Calu3 (cell line): ENCODE results near the gene PRKN. TPM values are rescaled to one million over a fixed set of nuclear protein-coding genes. Genes with fewer than 3 reads are reported as not detected.

Experiments
- BruUV-seq: library from RNA; stranded (reverse); fragments of 400-500 nt; replicated peaks from 2 replicates; lab custom pipeline; 2021; lab: Mats Ljungman, UMichigan
- CTCF ChIA-PET: fragments of 300-600 bp; sonication (Branson Sonifier 250); formaldehyde crosslinking; loops from one replicate; lab custom pipeline; 2022; ENCODE audit warnings: antibody characterized with exemption; lab: Charles Lee
- DNase-seq: peaks from one replicate; pipeline ENCODE4 v3.0.0; 2022
- H3K27ac Mint-ChIP-seq: one replicate; pipeline ENCODE4 v1.8.0; 2022; ENCODE audit warnings: mixed read lengths; ENCODE audit not compliant: unreplicated experiment
- H3K27me3 Mint-ChIP-seq: one replicate; pipeline ENCODE4 v1.8.0; 2022; ENCODE audit warnings: mixed read lengths; ENCODE audit not compliant: unreplicated experiment
- H3K36me3 Mint-ChIP-seq: one replicate; pipeline ENCODE4 v1.8.0; 2022; ENCODE audit warnings: mild to moderate bottlenecking, moderate library complexity, mixed read lengths; ENCODE audit not compliant: insufficient read depth, unreplicated experiment
- H3K4me1 Mint-ChIP-seq: one replicate; pipeline ENCODE4 v1.8.0; 2022; ENCODE audit warnings: mild to moderate bottlenecking, low read depth, mixed read lengths; ENCODE audit not compliant: unreplicated experiment
- H3K4me3 Mint-ChIP-seq: one replicate; pipeline ENCODE4 v1.8.0; 2022; ENCODE audit warnings: mild to moderate bottlenecking, low read depth, moderate library complexity, mixed read lengths; ENCODE audit not compliant: unreplicated experiment
- H3K9me3 Mint-ChIP-seq: one replicate; pipeline ENCODE4 v1.8.0; 2022; ENCODE audit warnings: low read depth, mixed read lengths; ENCODE audit not compliant: unreplicated experiment
- CTCF ChIP-seq: fragments of 200-600 bp; IDR thresholded peaks from one replicate; pipeline ENCODE4 v1.8.0; 2022; ENCODE audit warnings: antibody characterized with exemption; ENCODE audit not compliant: unreplicated experiment
- intact Hi-C: fragments of 100-400 bp; cut with micrococcal nuclease; formaldehyde crosslinking; loops from one replicate; pipeline ENCODE4 v1.10.0; 2022; ENCODE audit not compliant: unreplicated experiment
- total RNA-seq: library from RNA; stranded (reverse); gene quantifications from 2 replicates; pipeline ENCODE4 v1.2.3, GENCODE V29; 2022

Gene PRKN
- total RNA-seq, 1 experiment from 2014 or later = 3.8 TPM

GRCh38 chr6:161961046-161961445 is 766.5 kb downstream of the PRKN start:
- H3K4me1 Mint-ChIP-seq = no peaks in the 10 kb centered on the region
- no peak overlapping the region for H3K27ac Mint-ChIP-seq
- intact Hi-C loops = no loop called here

GRCh38 chr6:161959072-161959471 is 768.5 kb downstream of the PRKN start:
- no peaks in the 10 kb centered on the region for H3K27me3 Mint-ChIP-seq
- H3K36me3 Mint-ChIP-seq = no peaks in the 10 kb centered on the region
- CTCF ChIA-PET = no interaction called here
- no peak for TF ChIP-seq CTCF
- BruUV-seq = no TSS peak
- H3K4me1 Mint-ChIP-seq = no peaks in the 10 kb centered on the region
- H3K4me3 Mint-ChIP-seq = no peak overlapping the region
- DNase-seq = no peak
- intact Hi-C loops = no loop called here
- no peaks in the 10 kb centered on the region for H3K9me3 Mint-ChIP-seq
- no peak overlapping the region for H3K27ac Mint-ChIP-seq

More at GRCh38 chr6:161961046-161961445, 766.5 kb downstream of the PRKN start:
- BruUV-seq = no TSS peak
- Mint-ChIP-seq H3K36me3 (no peaks in the 10 kb centered on the region), H3K9me3 (no peaks in the 10 kb centered on the region), H3K27me3 (no peaks in the 10 kb centered on the region), H3K4me3 (no peak overlapping the region)
- TF ChIP-seq CTCF = no peak
- CTCF ChIA-PET = no interaction called here
- DNase-seq = no peak

- BruUV-seq = no TSS peak
- CTCF ChIA-PET = no interaction called here
- H3K4me3 Mint-ChIP-seq = no peak overlapping the region
Measured at GRCh38 chr6:161956082-161956481, 771.5 kb downstream of the PRKN start.

GRCh38 chr6:161954699-161955276 is 772.8 kb downstream of the PRKN start:
- TF ChIP-seq CTCF = no peak
- no peak overlapping the region for H3K4me3 Mint-ChIP-seq
- no peak for DNase-seq
- H3K4me1 Mint-ChIP-seq = no peaks in the 10 kb centered on the region
- BruUV-seq = no TSS peak
- H3K27me3 Mint-ChIP-seq = no peaks in the 10 kb centered on the region
- H3K9me3 Mint-ChIP-seq = no peaks in the 10 kb centered on the region
- no peak overlapping the region for H3K27ac Mint-ChIP-seq
- intact Hi-C loops = no loop called here
- CTCF ChIA-PET = no interaction called here
- H3K36me3 Mint-ChIP-seq = no peaks in the 10 kb centered on the region

More at GRCh38 chr6:161956082-161956481, 771.5 kb downstream of the PRKN start:
- H3K27me3 Mint-ChIP-seq = no peaks in the 10 kb centered on the region
- no peak for TF ChIP-seq CTCF
- H3K36me3 Mint-ChIP-seq = no peaks in the 10 kb centered on the region
- no peaks in the 10 kb centered on the region for H3K9me3 Mint-ChIP-seq
- H3K27ac Mint-ChIP-seq = no peak overlapping the region
- H3K4me1 Mint-ChIP-seq = no peaks in the 10 kb centered on the region
- no peak for DNase-seq
- intact Hi-C loops = no loop called here
